Erythroblast (primary cell): Measurements from ENCODE around the gene ARRB1.

Experiments used
- GATA1 ChIP-seq: IDR thresholded peaks from 2 replicates; pipeline ENCODE4 v1.6.1; 2011; ENCODE audit warnings: low read depth, mild to moderate bottlenecking, control low read depth, low read length, moderate library complexity
- POLR2A ChIP-seq: IDR thresholded peaks from 2 replicates; pipeline ENCODE4 v1.6.1; 2011; ENCODE audit warnings: mild to moderate bottlenecking, low read length

DNA sequence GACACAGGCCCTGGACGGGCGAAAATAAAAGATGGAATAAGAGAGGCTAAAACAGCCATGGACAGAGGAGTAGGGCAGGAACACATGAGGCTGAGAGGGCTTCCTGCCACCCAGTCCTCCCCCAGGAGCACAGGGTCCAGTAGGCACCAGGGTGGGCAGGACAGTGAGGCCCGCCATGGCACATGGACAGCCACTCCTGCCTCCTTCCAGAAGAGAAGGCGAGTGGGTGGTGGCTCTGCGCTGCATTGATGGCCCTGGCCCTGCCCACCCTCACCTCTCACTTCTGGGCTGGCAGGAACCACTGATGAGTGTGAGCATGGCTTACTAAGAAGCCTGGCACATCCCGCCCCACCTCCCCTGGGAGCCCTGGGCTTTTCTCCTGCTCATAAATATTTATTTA is 59.7 kb downstream of the ARRB1 start:
- TF ChIP-seq POLR2A, result no peak
- no peak for TF ChIP-seq GATA1
